Stimulated activated effector memory CD8-positive, alpha-beta T cell treated with anti-CD3 and anti-CD28 coated beads, Interleukin-12 subunit alpha, Interleukin-12 subunit beta, amount 100 ng/mL, for 72 hours (primary cell): ENCODE measurements around the gene UNC80.

Source experiments
- ATAC-seq: fragments of 150-1000 bp; cut with Tn5 transposase; 2 replicates; pipeline ENCODE4 v1.10.0; 2021
- DNase-seq, 2 donors: peaks; one replicate each; pipeline ENCODE4 v3.0.0; 2021 to 2022; ENCODE audit warnings: low spot score in 2 of 2
- H3K27ac Mint-ChIP-seq: one replicate; pipeline ENCODE4 v1.8.0; 2022; ENCODE audit warnings: mild to moderate bottlenecking, mixed read lengths
- H3K36me3 Mint-ChIP-seq: one replicate; pipeline ENCODE4 v1.8.0; 2022; ENCODE audit warnings: mild to moderate bottlenecking, mixed read lengths
- H3K4me1 Mint-ChIP-seq: one replicate; pipeline ENCODE4 v1.8.0; 2022; ENCODE audit warnings: mixed read lengths
- H3K4me3 Mint-ChIP-seq: one replicate; pipeline ENCODE4 v1.8.0; 2022; ENCODE audit warnings: mild to moderate bottlenecking, mixed read lengths
- H3K9me3 Mint-ChIP-seq: one replicate; pipeline ENCODE4 v1.8.0; 2022; ENCODE audit warnings: mixed read lengths

Gene UNC80

DNA sequence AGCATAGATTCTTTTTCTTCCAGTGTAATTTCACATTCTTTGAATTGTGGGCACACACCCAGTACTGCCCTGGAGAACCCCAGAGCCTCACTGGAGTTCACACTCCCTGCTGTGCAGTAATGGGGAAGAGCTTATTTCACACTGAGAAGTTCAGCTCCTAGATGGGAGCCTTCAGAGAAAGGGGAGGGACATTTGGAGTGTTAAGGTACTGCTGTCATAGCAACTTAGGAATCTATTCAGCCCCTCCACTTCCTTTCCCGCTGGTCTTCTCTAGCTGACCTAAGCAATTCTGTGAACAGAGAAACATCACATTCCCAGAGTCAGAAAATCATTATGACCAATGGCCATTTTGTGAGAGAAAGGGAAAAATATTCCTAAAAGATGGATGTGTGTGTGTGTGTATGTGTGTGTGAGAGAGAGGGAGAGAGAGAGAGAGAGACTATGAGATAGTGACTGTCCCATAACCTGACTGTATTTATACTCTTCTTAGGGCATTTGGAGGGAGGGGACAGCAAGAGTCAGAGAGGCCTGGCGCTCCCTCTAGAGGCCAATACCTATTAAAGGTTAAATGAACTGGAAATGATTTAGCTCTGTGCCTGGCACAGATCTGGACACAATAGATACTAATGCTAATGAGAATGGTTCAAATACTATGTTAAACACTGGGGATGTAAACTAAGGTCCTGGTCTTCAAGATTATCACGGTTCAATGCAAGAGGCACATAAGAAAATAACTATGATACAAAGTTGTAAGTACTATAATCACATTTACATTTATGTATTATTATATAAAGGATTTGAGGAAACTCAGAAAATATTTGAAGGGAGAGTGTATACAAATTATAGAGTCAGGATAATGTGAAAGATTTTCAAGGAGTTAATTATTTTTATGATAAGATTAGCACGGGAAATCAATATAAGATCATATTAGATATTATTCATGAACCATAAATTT, 189.3 kb downstream of the UNC80 start:
- H3K9me3 Mint-ChIP-seq, result no peaks in the 10 kb centered on the region
- no peaks in the 10 kb centered on the region for H3K4me1 Mint-ChIP-seq
- no peaks in the 10 kb centered on the region for H3K36me3 Mint-ChIP-seq
- DNase-seq (peak in 1 of 2 donors; percentile 52), ATAC-seq (peak; percentile 74)
- no peak overlapping the region for H3K4me3 Mint-ChIP-seq
- H3K27ac Mint-ChIP-seq, result no peak overlapping the region

DNA sequence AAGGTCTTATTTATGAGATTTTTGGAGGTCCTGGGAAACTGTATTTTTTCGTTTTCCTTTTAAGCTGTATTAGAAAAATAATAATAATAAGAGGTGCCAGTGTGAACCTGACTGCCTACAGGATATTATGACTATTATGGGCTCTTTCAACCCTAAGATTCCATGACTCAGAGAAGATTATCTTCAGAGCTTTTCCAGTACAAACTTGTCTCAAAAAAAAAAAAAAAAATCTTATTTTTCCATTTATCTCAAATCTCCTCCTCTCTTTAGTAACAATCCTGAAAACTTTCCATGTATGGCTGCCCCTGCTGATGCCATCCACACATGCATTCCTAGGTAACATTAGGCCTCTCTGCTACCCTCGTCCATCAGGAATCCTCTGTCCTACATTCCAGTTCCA, 194.1 kb downstream of the UNC80 start:
- H3K36me3 Mint-ChIP-seq, result no peaks in the 10 kb centered on the region
- H3K9me3 Mint-ChIP-seq, result no peaks in the 10 kb centered on the region
- DNase-seq (no peak), ATAC-seq (no peak)
- no peaks in the 10 kb centered on the region for H3K4me1 Mint-ChIP-seq
- no peak overlapping the region for H3K27ac Mint-ChIP-seq
- no peak overlapping the region for H3K4me3 Mint-ChIP-seq

DNA sequence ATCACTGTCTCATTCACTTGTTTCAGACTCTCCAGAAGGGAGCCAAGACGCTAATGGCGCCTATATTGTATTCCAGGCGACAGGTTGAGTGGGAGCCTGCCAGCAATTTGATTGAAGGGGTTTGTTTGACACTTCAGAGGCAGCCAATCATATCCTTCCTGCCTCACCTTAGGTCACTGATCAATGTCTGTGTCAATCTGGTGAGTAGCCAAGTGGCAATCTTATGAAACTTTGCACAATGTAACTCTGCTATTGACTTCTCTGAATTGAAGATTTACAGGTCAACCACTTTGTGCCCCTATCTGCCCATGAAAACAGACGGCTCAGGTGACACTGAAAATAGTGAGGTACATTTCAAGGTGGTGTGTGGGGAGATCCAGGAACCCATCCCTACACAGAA, 198.1 kb downstream of the UNC80 start:
- ATAC-seq (no peak), DNase-seq (no peak)
- no peak overlapping the region for H3K27ac Mint-ChIP-seq
- H3K4me1 Mint-ChIP-seq, result no peaks in the 10 kb centered on the region
- no peaks in the 10 kb centered on the region for H3K9me3 Mint-ChIP-seq
- no peak overlapping the region for H3K4me3 Mint-ChIP-seq
- no peaks in the 10 kb centered on the region for H3K36me3 Mint-ChIP-seq

DNA sequence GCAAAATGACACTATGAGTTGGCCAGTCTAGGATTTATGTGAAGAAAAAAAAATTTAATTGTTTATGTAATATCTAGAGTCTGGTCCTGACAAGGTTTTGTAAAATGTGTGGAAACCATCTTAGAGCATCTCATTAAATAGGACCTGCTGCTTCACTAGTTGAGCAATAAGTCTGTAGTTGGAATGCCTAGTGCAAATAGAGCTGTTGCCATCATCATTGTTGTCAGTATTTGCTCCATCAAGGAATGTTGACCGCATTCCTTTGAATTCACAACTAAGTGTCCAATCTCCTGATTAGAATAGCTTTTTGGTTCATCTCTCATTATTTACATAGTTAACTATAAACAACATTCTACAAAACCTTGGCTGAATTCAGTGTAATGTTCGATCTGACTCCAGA, 198.6 kb downstream of the UNC80 start:
- ATAC-seq, result no peak
- DNase-seq, result no peak
- Mint-ChIP-seq H3K4me3 (no peak overlapping the region), H3K27ac (no peak overlapping the region), H3K9me3 (no peaks in the 10 kb centered on the region), H3K36me3 (no peaks in the 10 kb centered on the region), H3K4me1 (no peaks in the 10 kb centered on the region)

DNA sequence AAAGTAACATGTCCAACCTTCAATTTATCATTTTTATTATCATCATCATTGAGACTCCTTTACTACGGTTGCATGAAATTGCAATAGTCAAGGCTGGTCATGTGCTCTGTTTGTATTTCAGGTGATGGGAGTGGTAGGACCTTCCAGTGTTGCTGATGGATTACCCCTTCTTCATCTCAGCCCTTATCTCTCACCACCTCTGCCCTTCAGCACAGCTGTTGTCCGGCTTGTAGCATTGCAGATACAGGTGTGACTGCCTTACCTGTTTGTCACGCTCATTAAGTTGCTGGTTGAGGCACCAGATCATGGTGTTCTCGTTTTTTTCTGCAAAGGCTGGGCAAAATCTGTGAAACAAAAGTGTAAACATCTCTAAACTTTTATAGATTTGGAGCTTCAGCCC, 199.1 kb downstream of the UNC80 start:
- Mint-ChIP-seq H3K9me3 (no peaks in the 10 kb centered on the region), H3K4me1 (no peaks in the 10 kb centered on the region), H3K4me3 (no peak overlapping the region), H3K36me3 (no peaks in the 10 kb centered on the region), H3K27ac (no peak overlapping the region)
- DNase-seq, result no peak
- no peak for ATAC-seq

DNA sequence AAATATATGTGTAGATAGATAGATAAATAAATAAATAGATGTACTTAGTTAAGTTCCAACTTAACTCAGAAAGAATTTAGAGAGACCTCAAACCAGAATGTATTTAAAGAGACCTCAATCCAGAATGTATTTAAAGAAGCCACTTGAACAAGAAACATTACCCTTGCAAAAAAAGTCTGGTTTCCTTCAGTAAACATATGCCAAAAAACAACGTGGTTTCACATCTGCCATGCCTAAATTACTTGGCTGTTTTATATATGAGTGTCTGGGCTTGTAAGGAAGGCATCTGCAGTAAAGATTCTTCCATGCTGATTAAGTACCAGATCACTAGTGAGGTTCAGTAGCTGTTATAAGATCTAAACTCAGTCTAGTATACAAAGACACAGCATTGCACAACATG, 201.7 kb downstream of the UNC80 start:
- Mint-ChIP-seq H3K4me3 (no peak overlapping the region), H3K27ac (no peak overlapping the region), H3K9me3 (no peaks in the 10 kb centered on the region), H3K36me3 (no peaks in the 10 kb centered on the region), H3K4me1 (no peaks in the 10 kb centered on the region)
- no peak for ATAC-seq
- DNase-seq, result no peak

DNA sequence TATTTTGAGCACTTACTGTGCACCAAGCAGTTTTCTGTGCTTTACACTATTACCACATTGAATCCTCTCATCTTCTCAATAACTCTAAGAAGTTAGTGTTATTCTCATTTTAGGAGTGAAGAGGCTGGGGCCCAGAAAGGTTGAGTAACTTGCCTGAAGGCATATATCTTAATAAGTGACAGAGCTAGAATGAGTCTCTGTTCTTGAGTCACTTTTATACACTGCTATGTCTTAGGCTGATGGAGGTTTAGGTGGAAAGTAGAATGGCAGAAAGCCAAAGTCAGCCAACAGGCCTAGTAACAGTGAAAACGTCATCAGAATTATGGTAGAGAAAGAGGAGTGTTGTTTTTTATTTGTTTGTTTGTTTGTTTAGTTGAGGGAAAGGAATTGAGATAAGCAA, 202.9 kb downstream of the UNC80 start:
- ATAC-seq (no peak), DNase-seq (no peak)
- Mint-ChIP-seq H3K4me1 (no peaks in the 10 kb centered on the region), H3K9me3 (no peaks in the 10 kb centered on the region), H3K36me3 (no peaks in the 10 kb centered on the region), H3K27ac (no peak overlapping the region), H3K4me3 (no peak overlapping the region)

DNA sequence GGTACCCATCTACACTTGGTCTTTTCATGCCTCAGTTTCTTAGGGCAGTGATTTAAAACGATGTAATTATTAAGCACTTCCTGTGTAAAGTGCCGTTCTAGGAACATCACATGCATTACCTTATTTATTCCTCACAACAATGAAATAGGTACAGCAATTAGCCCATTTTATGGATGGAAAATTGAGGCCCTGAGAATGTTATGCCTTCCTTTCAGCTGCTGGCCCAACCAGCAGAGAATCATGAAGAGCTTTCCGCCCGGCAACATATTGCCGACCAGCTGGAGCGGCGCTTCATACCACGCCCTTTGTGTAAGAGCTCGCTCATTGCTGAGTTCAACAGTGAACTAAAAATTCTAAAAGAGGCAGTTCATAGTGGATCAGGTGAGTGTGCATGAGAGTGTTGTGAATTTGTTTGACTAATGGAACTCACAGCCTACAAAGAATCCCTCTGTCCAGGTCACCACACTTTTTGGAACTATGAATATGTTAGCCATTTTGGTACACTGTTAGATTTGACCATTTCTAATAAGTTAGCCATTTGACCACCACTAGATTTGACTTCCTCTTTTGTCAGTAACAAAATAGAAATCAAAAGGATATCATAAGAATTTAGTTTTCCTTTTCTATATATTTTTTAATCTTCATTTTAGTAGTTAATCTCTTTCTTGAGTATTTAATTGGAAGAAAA, 205.2 kb downstream of the UNC80 start:
- no peaks in the 10 kb centered on the region for H3K4me1 Mint-ChIP-seq
- ATAC-seq, result no peak
- H3K27ac Mint-ChIP-seq, result no peak overlapping the region
- DNase-seq, result no peak
- H3K4me3 Mint-ChIP-seq, result no peak overlapping the region
- H3K9me3 Mint-ChIP-seq, result no peaks in the 10 kb centered on the region
- H3K36me3 Mint-ChIP-seq, result no peaks in the 10 kb centered on the region

- DNase-seq (no peak), ATAC-seq (no peak)
- H3K9me3 Mint-ChIP-seq, result no peaks in the 10 kb centered on the region
- no peaks in the 10 kb centered on the region for H3K4me1 Mint-ChIP-seq
- H3K27ac Mint-ChIP-seq, result no peak overlapping the region
- no peak overlapping the region for H3K4me3 Mint-ChIP-seq
- H3K36me3 Mint-ChIP-seq, result no peaks in the 10 kb centered on the region
Measured at GRCh38 chr2:209977386-209978239, 206.0 kb downstream of the UNC80 start.

DNA sequence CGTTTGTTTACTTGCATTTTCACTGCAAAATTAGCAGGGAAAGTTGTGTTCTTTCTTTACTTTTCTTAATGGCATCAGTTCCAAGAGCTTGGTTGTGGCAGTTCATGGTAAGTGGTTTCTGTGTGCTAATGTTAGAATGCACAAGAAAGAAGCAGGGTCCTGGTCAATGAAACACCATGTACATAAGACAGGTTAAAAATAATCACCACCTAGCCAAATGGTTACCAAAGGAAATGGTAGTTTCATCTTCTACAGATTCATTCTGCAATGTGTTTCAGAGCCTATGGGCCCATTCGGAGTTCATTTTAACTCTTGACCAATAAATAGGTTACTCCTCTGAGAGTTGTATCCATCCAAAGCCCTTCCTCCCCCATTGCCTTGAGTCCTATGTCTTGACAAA, 212.7 kb downstream of the UNC80 start:
- Mint-ChIP-seq H3K4me1 (no peaks in the 10 kb centered on the region), H3K27ac (no peak overlapping the region), H3K36me3 (no peaks in the 10 kb centered on the region), H3K4me3 (no peak overlapping the region), H3K9me3 (no peaks in the 10 kb centered on the region)
- DNase-seq (no peak), ATAC-seq (no peak)

- no peak overlapping the region for H3K4me3 Mint-ChIP-seq
- H3K27ac Mint-ChIP-seq, result no peak overlapping the region
- no peaks in the 10 kb centered on the region for H3K4me1 Mint-ChIP-seq
- no peak for DNase-seq
- no peak for ATAC-seq
- H3K36me3 Mint-ChIP-seq, result no peaks in the 10 kb centered on the region
- H3K9me3 Mint-ChIP-seq, result no peaks in the 10 kb centered on the region
Measured at GRCh38 chr2:209985874-209986273, 214.2 kb downstream of the UNC80 start.

DNA sequence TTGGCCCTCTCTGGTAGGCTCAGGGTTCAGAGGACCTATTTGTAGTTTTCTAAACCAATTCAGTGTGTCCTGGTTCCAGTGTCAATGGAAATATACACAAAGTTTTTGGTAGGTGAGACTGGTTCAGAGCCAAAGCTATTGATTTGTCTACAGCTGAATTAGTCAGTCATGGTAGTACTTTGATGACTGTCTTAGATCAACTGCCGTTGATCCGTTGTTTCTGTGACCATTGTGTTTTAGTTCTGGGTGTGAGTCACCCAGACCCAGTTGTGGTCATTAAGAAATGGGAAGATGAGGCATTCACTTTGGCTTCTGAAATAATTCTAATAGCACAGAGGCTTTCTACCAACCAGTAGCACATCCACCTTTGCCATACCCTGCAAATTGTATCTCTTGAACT, 214.8 kb downstream of the UNC80 start:
- no peak overlapping the region for H3K27ac Mint-ChIP-seq
- H3K4me1 Mint-ChIP-seq, result no peaks in the 10 kb centered on the region
- no peaks in the 10 kb centered on the region for H3K36me3 Mint-ChIP-seq
- DNase-seq (no peak), ATAC-seq (peak; percentile 51)
- H3K4me3 Mint-ChIP-seq, result no peak overlapping the region
- H3K9me3 Mint-ChIP-seq, result no peaks in the 10 kb centered on the region

DNA sequence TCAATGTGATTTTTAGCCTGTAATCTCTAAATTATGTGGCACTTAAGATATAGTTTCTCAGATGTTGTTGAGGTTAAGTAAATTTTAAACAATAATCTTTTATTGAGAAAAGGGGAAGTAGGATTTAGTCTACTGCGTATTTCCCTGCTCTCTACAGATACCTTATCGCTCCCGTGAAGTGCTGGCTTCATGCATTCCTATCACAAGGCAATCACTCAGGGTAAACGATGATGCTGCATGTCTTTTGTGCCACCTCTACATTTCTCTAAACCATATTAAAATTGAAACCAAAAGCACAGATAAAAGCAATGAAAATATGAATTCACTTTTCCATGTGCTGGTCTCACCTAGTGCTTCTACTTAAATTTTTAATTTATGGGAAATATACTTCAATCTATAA, 216.4 kb downstream of the UNC80 start:
- no peak overlapping the region for H3K4me3 Mint-ChIP-seq
- no peaks in the 10 kb centered on the region for H3K9me3 Mint-ChIP-seq
- no peaks in the 10 kb centered on the region for H3K4me1 Mint-ChIP-seq
- DNase-seq, result no peak
- no peak overlapping the region for H3K27ac Mint-ChIP-seq
- no peak for ATAC-seq
- H3K36me3 Mint-ChIP-seq, result no peaks in the 10 kb centered on the region

DNA sequence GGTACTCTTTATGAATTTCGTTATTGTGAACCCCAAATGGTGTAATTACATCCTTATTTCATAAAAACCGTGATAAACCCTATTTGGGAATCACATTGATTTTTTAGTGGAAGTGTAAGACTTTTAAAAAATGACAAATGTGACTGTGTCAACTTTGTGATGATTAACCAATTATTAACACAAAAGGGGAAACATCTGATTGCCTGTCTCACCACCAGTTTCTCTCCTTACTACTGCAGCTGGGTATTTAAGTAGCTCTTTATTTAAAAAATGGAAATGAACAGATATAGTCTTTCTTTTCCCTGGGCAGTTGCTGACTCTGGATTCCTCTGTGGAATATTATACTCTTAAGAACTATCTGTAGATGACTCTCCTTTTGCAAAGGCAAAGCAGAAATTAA, 219.2 kb downstream of the UNC80 start:
- Mint-ChIP-seq H3K27ac (no peak overlapping the region), H3K4me3 (no peak overlapping the region), H3K9me3 (no peaks in the 10 kb centered on the region), H3K36me3 (no peaks in the 10 kb centered on the region), H3K4me1 (no peaks in the 10 kb centered on the region)
- ATAC-seq (no peak), DNase-seq (no peak)

- DNase-seq, result no peak
- no peak for ATAC-seq
- no peaks in the 10 kb centered on the region for H3K4me1 Mint-ChIP-seq
- no peak overlapping the region for H3K27ac Mint-ChIP-seq
- no peak overlapping the region for H3K4me3 Mint-ChIP-seq
- H3K9me3 Mint-ChIP-seq, result no peaks in the 10 kb centered on the region
- H3K36me3 Mint-ChIP-seq, result no peaks in the 10 kb centered on the region
Measured at GRCh38 chr2:209993968-209994367, 222.3 kb downstream of the UNC80 start.
